HEK293T (cell line): Measurements from ENCODE around the gene A1CF.

ENCODE experiments used
- BHLHE40 ChIP-seq: fragments of 450-650 bp; IDR thresholded peaks from 2 replicates; pipeline ENCODE4 v1.6.1; 2016; ENCODE audit warnings: mild to moderate bottlenecking, moderate library complexity, borderline replicate concordance
- ELF4 ChIP-seq: fragments of 450-650 bp; IDR thresholded peaks from 2 replicates; pipeline ENCODE4 v1.6.1; 2017; ENCODE audit warnings: antibody characterized with exemption
- FOXA1 ChIP-seq: fragments of 450-650 bp; IDR thresholded peaks from 2 replicates; pipeline ENCODE4 v1.6.1; 2016; ENCODE audit warnings: mild to moderate bottlenecking
- FOXK2 ChIP-seq: fragments of 450-650 bp; IDR thresholded peaks from 2 replicates; pipeline ENCODE4 v1.6.1; 2016; ENCODE audit warnings: mild to moderate bottlenecking
- FOXM1 ChIP-seq: fragments of 450-650 bp; IDR thresholded peaks from 2 replicates; pipeline ENCODE4 v1.6.1; 2017; ENCODE audit warnings: mild to moderate bottlenecking, borderline replicate concordance
- L3MBTL2 ChIP-seq: fragments of 450-650 bp; conservative IDR thresholded peaks from 2 replicates; pipeline ENCODE4 v1.6.1; 2016; ENCODE audit warnings: mild to moderate bottlenecking
- PKNOX1 ChIP-seq: fragments of 450-650 bp; IDR thresholded peaks from 2 replicates; pipeline ENCODE4 v1.6.1; 2016
- SUZ12 ChIP-seq: fragments of 450-650 bp; IDR thresholded peaks from 2 replicates; pipeline ENCODE4 v1.6.1; 2016; ENCODE audit warnings: mild to moderate bottlenecking
- ZNF384 ChIP-seq: fragments of 450-650 bp; IDR thresholded peaks from 2 replicates; pipeline ENCODE4 v1.6.1; 2016

GRCh38 chr10:50850578-50851230 lies 34.7 kb downstream of the A1CF start:
- TF ChIP-seq ELF4, result no peak
- TF ChIP-seq ZNF384, result no peak
- TF ChIP-seq PKNOX1, result no peak
- no peak for TF ChIP-seq BHLHE40
- no peak for TF ChIP-seq FOXK2
- TF ChIP-seq L3MBTL2, result no peak
- TF ChIP-seq SUZ12, result no peak
- TF ChIP-seq FOXA1, result no peak
- no peak for TF ChIP-seq FOXM1
